Mammary epithelial cell (primary cell): ENCODE data around the gene DNASE1L1.

ENCODE experiments used
- CTCF ChIP-seq, 2 donors: IDR thresholded peaks in 1 of 2; conservative IDR thresholded peaks in 1 of 2; 2 replicates each; pipeline ENCODE4 v1.5.1; 2011 to 2012; ENCODE audit warnings: inconsistent platforms in 2 of 2, low read length in 2 of 2, mild to moderate bottlenecking in 2 of 2, control low read depth in 1 of 2, low read depth in 1 of 2; ENCODE audit not compliant: insufficient read depth in 1 of 2; ENCODE audit errors: extremely low read depth in 1 of 2
- EZH2 ChIP-seq: IDR thresholded peaks from 2 replicates; pipeline ENCODE4 v1.6.1; 2012; ENCODE audit warnings: low read length, inconsistent platforms, borderline replicate concordance

- TF ChIP-seq EZH2 (no peak), CTCF (conservative IDR thresholded peaks at IDR 0.05 in 1 of 2, IDR thresholded peaks at IDR 0.05 in 1 of 2; ENCODE audit: extremely low read depth in 1 of 2, insufficient read depth in 1 of 2, low read depth in 1 of 2, low read length in 2 of 2) (no peak)
Measured at GRCh38 chrX:154436983-154437752, 28.1 kb upstream of the DNASE1L1 start, which contains the start of gene GDI1.
